GM21737 (cell line): ENCODE data around the gene TOR1AIP2.
"Not testable (repeated sequence)": the region's sequence is repeated elsewhere in the genome, so short reads cannot be mapped to it uniquely, and the experiment has no call there.

Experiments used
- ATAC-seq: cut with Tn5 transposase; IDR thresholded peaks from one replicate; pipeline ENCODE4 v1.9.1; 2021; ENCODE audit warnings: mild to moderate bottlenecking, moderate library complexity; ENCODE audit not compliant: unreplicated experiment

TOR1AIP2 gene

DNA sequence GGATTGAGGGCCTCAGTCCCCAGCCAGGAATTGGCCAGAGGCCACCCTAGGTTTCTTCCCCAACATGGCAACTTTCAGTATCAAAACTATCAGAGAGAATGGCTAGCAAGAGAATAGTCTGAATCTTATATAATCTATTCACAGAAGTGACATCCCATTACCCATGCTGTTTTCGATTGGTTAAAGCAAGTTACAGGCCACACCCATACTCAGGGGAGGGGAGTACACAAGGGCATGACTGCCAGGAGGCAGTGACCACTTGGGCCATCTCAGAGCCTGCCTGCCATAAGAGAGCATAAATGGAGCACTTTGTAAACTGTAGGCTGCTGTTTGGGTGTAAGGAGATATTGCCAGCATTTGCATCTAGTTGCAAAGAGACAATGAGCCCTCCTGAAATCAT, 69.1 kb downstream of the TOR1AIP2 start:
- ATAC-seq, result no peak

DNA sequence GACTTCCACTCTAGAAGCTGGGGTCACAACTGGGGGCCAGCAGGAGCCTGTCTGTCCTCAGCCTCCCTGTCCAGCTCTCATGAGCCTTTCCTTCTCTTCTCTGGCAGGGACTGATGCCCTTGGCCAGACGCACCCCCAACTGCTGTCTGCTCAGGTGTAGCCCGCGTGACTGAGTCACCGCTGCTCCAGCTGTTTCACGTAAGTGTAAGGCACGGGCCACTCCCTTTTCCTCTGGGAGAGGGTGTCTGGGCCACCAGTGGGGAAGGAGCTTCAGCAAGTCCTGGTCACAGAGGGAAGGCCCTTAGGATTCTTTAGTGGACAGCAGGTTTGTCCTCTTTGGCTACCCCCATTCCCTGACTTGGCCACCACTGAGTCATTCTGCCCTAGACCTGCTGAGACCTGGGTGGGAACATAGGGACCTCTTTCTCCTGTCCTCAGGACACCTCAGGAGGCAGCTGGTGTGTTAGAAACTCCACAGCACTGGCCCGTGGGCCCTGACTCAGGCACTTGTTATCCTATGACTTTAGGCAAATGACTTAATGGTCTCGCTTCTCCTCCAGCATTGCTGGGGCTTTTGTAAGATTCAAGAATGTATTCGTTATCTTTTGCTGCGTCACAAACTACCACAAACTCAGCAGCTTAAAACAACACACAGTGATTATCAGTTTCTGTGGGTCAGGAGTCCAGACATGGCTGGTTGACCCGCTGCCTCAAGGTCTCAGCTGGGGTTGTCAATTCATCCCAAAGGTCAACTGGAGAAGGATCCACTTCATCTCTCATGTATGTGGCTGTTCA, 69.7 kb downstream of the TOR1AIP2 start:
- ATAC-seq, result no peak

DNA sequence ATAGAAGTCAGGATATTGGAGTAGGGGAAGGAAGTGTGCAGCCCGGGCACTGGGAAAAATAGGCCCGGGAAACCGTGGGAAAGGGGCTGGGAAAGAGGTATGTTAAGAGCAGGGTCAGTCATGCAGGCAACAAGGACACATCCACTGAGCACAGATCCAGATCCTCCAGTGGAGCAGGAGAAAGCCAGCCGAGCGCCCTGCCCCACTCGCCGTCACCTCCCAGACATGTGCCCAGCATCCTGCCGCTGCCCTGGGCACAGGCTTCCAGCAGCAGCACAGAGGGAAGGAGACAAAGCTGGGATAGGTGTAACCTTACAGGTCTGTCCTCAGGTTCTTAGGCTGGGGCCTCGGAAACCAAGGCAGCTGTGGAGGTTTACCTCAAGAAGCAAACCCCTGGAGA, 70.3 kb downstream of the TOR1AIP2 start:
- ATAC-seq, result no peak

DNA sequence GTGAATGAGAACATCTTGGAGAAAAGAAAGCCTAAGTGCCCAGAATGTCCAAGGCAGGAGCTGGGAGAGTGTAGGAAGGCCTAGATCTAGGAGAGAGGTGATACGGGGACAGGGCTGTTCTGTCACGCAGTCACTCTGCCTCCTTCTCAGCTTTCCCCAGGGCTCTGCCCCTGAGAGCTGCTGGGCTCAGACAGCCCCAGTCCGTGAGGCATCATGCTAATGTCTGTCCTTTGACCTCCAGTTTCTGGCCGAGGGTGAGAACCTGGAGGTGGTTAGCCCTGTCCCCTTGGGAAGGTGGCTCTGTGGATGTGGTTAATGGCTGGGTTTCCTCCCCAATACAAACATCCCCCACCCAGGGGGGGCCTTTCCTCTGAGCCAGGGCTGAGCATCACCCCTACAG, 71.3 kb downstream of the TOR1AIP2 start:
- no peak for ATAC-seq

DNA sequence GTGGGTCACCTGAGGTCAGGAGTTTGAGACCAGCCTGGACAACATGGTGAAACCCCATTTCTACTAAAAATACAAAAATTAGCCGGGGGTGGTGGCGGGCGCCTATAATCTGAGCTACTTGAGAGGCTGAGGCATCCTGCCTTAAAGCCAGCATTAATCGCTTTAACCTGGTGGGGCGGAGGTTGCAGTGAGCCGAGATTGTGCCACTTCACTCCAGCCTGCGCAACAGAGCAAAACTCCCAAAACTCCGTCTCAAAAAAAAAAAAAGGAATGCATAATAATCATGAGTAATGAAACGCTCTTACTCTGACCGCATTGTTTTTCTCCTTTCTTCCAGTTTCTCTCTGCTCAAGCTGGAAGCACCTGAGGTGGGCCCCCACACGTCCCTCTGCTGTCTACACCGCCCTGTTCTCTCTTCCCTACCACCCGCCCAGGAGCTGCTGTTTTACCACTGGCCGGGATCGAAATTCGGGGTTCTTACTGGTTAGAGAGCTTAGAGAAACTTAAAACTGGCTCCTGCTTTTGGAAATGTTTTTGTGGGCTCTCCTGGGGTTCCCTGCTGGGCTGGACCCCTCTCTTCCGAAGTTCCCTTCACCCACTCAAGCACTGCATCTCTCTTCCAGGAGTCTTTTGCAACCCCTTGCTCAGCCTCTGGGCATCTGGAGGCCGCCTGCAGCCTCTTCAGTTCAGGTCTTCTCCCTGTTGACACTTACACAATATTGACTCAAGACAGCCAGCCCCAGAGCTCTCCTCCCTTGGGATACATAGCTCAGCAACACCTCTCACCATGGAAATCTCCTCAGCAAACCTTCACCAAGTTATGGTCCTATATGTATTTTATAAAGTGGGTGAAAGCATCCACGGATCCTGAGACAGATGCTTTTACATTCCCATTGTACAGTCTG, 72.1 kb downstream of the TOR1AIP2 start:
- no peak for ATAC-seq

DNA sequence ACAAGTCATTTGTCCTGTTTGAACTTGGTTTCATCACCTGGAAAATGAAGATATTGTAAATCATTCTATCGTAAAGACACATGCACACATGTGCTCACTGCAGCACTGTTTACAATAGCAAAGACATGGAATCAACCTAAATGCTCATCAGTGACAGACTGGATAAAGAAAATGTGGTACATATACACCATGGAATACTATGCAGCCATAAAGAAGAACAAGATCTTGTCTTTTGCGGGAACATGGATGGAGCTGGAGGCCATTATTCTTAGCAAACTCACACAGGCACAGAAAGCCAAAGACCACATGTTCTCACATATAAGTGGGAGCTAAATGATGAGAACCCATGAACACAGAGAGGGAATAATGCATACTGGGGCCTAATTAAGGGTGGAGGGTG, 73.2 kb downstream of the TOR1AIP2 start:
- ATAC-seq, result not testable (repeated sequence)

DNA sequence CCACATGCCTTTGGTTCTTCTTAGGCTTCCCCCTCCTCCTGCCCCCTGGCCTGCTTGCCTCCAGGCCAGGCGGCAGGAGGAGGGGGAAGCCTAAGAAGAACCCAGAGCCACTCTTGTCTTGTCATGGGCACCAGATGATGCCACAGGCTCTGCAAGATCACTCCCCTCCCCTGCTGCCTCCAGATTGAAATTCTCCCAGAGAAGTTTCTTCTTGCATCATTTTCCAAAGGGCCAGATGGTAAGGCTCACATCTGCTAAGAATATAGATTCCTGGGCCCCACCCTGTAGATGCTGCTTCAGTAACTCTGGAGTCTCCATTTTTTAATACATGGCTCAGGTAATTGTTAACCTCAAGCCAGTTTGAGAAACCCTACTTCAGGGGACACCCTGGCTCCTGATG, 73.7 kb downstream of the TOR1AIP2 start:
- ATAC-seq, result no peak

DNA sequence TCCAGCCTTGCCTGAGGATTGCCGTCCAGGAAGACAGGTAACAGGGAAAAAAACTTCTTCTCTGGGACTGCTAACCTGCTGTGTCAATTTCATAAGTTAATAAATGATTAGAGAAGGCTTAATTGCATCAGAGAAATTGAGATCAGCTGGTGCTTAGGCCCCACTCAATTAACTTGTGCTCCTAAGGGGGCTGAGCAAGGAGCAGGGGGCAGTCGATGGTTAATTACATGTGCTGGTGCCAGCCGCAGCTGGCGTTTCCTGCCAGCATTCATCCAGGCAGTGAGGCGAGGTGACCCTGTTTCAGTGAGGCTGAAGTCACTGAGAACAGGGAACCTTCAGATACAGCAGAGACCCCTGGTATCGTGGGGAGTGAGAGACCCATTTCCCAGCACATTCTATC, 74.5 kb downstream of the TOR1AIP2 start:
- no peak for ATAC-seq

DNA sequence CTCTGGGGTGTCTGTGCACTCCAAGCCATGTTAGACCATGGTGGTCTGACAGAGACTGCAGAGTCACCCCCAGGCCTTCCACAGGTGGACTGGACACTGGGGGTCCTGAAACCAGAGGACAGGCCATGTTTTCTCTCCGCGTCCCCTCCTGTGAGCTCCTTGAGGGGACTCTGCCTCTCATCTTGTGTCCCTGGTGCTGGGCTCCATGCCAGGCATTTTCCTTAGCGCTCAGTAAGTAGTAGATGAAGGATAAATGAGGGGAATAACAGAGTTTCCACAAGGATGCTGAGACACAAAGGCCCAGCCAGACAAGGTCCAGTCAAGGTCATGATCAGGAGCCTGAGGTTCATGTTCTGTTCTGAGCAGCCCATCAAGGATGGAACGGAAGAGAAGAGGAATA, 77.1 kb downstream of the TOR1AIP2 start:
- ATAC-seq, result no peak

DNA sequence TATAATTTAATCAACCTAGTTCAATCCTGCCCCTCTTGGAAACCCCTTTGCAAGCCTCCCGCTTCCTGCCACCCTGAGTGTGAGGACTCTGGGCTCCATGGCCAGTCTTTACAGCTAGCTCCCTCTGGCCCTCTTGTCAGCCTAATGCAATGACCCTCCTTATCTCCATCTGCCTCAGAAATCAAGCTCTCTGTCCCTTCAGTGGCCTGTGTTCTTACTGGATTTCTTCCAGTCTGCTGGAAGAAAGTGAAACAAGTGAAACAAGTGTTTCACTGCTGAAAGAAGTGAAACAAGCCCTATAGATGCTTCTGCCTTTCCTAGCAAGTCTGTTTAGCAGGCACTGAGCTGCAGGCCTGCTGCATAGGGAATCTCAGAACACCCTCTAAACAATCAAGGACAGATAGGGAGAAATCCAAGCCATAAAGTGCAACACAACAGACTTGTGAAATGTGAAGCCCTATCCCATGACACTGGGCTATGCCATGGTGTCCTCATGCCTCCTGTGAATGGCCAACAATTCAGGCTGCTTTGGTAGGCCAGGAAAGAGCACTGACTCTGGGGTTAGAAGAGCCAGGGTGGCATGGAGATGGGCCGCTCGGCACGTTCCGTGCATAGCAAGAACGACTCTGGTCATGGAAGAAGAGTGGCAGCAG, 78.6 kb downstream of the TOR1AIP2 start:
- no peak for ATAC-seq

DNA sequence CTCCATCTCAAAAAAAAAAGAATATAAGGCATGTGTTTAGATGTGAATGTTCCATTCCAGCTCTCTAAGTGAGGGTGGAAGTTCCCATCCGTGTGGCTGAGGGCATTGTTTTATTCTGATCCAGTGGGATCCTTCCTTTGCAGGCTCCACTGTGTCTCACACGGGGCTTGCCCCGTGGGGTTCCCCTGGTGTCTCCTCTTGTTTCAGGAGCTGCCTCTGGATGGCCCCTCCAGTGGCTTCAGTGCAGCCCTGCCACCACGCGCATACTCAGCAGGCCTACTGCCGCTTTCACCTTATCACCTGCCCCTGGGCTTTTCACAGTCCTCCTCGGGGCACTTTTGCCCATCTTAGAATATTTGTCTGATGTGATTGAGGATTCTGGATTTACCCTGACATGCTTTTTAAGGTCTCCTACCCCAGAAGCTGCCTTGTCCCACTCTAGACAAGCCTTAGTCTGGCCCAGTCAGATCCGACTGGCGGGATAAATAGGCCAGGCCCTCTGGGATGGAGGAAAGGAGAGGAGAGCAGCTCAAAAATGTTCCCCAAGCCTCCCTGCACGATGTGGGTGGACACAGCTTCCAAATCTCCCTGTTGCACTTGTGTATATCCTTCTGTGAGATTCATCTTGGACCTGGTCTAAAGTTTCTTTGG, 79.3 kb downstream of the TOR1AIP2 start:
- no peak for ATAC-seq

DNA sequence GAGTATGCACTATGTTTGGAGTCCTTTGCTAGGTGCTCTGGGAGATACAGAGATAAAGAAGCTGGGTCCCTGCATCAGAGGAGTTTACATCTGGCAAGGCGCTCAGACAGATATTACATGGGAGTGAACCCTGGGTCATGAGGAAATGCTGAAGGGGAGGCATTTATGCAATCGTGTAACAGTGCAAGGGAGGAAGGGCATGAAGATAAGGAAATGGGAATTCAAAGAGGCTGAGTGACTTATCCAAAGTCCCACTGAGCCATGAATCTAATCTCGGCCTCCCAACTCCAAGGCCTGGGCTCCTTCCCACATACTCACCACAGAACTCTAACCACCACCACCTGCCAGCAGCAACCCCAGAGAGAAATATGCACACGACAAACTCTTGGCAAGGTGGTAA, 82.9 kb downstream of the TOR1AIP2 start:
- no peak for ATAC-seq

DNA sequence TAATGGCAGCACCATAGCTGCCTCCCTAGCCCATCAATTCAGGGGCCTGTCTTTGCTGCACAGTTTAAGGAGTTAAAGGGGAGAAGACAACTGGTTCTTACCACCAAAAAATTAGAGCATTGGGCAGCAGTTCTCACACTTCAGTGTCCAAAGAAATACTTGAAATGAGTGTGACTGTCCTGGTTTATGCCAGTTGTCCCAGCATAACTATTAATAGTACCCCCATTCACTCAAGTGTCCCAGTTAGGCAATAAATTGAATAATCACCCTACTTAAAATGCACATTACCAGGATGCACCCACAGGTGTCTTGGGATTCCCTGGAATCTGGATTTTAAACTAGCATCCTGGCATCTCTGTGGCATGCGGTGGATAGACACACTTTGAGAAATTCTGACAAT, 83.5 kb downstream of the TOR1AIP2 start:
- no peak for ATAC-seq

DNA sequence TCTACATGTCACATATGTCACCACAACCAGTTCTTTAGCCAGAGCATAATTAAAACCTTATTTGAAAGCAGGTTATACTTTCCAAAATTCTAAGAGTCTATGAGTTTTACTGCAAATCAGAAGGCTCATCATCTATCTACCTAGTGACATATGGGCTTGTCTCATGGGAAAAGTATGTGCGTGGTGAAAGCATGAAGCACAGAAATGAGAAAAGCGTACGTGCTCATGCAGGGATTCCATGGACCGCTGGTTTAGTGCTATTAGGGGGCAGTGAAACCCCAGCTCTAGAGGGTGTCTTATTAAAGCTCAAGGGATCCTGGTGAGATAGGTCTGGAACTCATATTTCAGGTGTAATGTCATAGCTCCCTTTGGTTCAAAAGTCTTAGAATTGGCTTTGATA, 84.3 kb downstream of the TOR1AIP2 start:
- ATAC-seq, result no peak
